GM19455 (cell line): Measurements from ENCODE around the gene GALNT2.

ENCODE experiments used
- ATAC-seq: cut with Tn5 transposase; IDR thresholded peaks from one replicate; pipeline ENCODE4 v1.9.1; 2021; ENCODE audit not compliant: unreplicated experiment

GALNT2 gene

DNA sequence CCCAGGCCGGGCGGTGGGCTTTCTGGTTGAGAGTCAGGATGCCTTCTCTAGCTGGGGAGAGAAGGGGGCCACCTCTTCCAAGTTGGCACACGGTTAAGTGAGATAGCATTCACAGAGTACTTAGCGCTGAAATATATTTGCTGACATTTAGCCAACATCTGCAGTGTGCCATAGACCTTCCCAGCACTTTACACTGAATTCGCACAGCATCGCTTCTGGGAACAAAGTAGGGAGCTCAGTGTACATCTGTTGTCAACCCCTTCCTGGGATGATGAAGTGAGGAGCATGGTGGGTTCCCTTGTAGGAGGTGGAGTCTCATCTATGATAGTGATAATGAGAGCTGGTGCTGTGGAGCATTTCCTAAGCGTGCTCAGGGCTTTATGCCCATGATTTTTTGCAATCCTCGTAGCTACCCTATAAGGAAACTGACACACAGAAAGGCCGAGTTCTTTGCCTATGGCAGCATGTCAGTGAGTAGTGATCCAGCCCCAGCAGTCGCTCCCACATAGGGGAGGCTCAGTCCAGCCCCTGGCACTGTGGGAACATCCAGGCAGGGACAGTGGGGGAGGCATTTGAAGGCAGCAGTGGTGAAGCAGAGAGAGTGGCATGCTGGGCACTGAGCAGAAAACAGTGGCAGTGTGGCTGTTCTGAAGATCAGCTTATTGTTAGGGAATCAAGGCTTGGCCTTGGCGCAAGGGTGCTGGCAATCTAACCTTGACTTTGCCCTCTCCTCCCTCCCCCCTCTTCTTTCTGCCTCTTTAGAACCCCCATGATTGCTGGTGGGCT is 182.8 kb downstream of the GALNT2 start:
- no peak for ATAC-seq

DNA sequence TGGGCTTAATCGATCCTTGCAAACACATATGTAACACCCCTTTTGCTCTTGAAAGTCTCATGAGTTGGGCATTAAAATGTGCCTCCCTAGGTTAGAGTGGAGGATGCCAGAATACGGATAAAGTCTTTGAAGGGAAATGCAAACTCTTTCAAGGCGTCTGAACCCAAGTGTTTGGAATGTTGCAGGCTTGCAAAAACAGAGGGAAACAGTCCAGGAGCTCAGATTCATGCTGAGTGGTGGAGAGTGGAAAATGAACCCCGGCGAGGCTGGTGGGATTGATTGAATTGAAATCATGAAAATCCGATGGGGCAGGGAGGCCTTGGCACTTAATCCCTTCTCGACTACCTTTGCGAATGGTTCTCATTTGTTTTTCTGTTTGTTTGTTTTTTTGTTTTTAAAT is 183.6 kb downstream of the GALNT2 start:
- ATAC-seq = no peak

DNA sequence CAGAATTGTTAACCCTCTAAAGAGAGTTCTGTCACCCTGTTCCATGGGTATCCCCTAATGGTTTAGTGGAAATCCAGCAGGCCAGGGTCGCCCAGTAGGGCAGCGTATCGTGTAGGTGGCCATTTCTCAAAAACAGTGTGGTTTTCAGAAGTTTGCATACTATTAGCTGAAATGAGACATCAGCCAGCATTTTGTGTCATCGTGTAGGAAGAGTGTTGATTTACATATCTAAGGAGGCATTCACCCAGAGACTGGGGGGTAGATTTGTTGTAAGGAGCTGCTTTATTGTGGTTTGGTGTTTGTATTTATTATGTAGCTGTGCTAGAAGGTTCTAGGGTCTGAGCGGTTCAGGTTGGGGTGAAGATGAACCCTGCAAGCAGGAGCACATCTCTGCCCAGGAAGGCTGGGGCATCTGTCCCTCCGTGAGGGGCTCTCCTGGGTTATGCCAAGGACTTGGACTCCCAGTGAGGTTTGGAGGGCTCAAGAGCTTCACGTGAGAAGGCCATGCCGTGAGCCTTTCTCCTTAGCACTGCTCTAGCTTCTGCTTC is 184.7 kb downstream of the GALNT2 start:
- ATAC-seq = peak; percentile 74

DNA sequence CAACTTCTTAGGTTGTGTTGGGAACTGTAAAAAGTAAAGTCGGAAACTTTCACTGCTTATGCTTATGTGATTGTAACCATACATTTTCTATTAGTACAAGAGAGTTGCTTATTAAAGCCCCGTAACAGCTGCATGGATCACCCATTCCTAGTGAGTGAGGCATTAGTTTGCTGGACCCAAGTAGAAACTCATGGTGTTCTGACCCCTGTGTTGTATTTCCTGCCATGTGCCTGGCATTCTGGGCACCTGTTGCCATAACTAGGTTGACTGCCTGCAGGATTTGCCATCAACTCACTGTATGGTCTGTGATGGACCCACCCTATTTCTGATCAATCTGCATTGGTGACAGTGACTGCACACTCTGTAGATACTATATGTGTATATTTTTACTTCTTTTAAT is 186.1 kb downstream of the GALNT2 start:
- no peak for ATAC-seq

DNA sequence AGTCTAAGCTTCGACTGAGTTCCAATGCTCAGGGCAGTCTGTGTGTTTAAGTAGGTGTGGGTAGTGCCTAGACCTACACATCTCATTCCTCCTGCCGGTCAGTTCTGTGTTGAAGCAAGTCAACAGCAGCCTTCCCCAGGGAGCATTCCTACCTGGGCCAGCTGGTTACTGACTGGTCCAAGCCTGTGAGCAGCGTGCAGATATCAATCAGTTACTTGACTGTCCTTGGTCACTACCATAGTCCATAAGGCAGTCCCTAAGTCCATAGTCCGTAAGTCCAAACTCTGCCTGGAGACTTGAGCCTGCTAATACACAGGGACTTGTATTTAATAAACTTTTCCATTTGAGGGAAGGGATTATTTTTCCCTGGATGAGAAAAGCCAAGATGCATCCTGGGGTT is 187.2 kb downstream of the GALNT2 start:
- ATAC-seq = no peak

DNA sequence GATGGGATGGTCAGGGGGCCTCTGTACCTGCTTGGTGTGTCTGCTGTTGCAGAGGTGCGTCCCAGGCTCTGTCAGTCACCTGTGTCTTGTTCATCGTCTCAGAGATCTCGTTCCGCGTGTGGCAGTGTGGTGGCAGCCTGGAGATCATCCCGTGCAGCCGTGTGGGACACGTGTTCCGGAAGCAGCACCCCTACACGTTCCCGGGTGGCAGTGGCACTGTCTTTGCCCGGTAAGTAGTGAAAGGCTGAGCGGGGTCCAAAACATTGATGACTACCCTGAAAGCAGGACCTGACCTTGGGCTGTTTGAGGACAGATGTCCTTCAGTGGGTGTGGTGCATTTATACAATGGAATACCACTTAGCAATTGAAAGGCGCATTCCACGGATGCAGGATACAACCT is 188.1 kb downstream of the GALNT2 start:
- ATAC-seq = no peak

DNA sequence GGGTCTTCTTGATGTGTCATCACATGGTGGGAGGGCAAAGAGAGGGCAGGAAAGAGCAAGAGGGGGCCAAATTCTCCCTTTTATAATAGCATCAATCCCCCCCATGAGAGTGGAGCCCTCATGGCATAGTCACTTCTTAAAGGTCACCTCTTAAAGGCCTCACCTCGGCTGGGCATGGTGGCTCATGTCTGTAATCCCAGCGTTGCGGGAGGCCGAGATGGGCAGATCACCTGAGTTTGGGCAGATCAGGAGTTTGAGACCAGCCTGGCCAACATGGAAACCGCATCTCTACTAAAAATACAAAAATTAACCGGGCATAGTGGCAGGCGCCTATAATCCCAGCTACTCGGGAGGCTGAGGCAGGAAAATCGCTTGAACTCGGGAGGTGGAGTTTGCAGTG is 189.0 kb downstream of the GALNT2 start:
- no peak for ATAC-seq

DNA sequence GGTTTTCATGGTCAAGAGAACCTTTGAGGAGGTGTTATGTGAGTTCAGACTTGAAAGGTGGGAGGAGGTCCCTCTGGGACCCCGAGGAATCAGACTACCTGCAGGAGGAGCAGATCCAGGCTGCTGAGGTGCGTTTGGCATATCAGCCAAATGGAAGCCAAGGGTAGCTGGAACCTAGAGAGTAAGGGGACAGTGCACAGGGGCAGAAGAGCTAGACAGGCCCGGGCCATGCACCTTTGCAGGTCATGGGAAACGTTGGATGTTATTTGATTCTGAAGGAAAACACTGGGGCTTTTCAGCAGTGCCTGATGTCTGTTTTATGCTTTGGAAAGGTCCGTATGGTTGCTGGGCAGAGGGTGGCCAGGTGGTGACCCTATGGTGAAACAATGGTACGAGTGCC is 189.9 kb downstream of the GALNT2 start:
- ATAC-seq = no peak

DNA sequence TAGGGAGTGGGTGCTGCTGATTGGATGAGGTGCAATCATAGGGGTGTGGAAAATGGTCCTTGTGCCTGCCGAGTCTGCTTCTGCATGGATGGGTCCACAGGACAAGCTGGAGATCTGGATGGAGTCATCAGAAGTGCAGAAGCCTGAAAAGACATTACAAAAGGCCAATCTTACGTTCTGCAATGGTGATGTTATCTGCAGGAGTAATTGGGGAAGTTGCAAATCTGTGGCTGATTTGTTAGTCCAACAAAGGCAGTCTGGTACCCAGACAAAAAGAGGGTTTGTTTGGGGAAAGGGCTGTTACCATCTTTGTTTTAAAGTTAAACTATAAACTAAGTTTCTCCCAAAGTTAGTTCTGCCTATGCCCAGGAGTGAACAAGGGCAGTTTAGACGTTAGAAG is 192.6 kb downstream of the GALNT2 start:
- ATAC-seq = no peak

DNA sequence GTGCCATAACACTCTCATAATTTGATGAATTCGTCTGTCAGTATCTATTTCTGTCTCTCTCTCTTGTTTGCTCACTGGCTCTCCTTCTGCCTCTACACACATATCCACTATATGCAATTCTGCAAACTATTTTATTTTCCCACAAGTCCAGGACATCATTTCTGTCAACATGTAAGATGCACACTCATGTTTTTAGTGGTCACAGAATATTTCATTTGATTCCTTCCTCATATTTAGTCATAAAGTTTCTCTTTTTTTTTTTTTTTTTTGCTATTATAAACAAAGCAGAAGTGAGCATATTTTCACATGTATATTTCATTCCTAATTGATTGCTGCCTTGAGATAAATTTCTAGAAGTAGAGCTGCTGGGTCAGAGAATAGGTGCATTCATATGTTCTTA is 193.8 kb downstream of the GALNT2 start:
- no peak for ATAC-seq

DNA sequence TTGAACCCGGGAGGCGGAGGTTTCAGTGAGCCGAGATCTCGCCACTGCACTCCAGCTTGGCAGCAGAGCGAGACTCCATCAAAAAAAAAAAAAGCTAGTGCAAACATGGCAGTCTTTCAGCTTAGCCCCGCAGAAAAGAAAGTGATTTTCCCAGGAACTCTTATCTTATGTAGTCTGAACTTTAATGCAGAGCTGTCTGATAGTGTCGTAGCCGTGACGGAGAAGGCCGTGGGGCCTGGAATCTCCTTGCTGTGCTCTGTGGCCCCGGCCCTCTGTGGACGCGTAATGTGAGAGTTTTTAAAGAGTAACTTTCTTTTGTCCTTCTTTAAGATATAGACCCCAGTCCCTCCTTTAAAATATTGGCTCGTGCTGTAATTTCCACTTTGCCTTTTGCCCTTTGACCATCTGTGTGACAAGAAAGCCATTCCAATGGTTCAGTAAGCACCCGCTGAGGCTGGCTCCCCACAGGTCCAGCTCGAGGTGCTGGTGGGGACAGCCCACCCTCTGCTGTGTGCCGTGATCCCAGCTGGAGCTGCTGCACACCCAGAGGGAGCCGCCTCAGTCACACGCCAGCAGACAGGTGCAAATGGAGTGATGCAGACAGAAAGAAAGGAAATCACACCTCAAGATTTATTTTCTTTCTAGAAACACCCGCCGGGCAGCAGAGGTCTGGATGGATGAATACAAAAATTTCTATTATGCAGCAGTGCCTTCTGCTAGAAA is 195.1 kb downstream of the GALNT2 start:
- ATAC-seq = no peak

DNA sequence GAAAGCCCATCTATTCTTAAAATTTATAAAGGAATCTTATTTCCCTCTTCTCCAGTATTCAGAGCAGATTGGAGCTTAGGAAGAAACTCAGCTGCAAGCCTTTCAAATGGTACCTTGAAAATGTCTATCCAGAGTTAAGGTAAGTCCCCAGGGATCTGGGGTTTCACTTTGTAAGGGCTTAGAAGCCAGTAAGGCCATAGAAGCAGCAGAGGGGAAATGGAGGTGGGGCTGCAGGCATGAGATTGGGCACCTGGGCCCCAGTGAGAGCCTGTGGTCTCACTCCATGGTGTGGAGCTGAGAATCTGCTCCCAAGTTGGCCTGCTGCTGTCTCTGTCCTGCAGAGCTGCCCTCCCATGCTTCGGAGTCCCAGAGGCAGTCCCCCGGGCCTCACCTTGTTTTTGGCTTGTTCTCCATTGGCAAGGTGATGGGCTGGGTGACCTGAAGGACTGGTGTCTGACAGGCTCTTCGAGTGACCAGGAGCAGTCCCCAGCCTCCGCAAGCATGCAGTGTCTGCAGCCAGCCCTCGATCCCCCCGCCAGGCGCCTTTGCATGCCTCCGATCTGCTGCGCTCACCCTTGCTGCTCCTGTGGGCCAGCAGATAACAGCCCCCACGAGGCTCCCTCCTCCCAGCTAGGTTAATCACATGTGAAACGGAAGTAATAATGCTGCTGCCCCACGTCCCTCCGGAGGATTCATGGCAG is 196.0 kb downstream of the GALNT2 start:
- no peak for ATAC-seq

DNA sequence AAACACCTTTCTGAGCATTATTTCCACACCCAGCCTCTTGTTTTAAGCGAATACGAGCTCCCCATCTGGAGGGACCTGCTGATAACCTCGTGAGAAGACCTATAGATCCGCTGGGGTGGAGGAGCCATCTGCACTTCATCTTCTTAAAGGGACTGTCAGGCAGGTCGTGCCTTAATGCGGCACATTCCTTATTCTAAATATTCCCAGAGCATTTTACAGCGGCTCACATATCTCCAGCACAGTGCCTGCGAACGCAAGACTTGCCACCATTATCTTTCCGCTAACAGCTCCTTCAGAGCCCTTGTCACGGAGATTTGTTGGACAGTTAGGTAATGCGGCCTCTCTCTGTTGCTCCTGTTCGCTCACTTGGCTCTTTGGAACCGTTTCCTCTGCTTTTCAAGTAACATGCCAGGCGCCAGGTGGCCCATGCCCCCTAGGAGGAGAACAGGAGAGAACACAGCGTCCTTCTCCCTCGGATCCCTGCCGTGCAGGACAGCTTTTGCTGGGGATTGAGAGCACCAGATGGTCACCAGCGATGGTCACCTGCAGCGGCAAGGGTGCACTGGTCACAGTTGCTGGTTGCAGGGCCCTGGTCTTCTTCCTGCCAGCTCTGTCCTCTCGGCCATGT is 196.6 kb downstream of the GALNT2 start:
- no peak for ATAC-seq

DNA sequence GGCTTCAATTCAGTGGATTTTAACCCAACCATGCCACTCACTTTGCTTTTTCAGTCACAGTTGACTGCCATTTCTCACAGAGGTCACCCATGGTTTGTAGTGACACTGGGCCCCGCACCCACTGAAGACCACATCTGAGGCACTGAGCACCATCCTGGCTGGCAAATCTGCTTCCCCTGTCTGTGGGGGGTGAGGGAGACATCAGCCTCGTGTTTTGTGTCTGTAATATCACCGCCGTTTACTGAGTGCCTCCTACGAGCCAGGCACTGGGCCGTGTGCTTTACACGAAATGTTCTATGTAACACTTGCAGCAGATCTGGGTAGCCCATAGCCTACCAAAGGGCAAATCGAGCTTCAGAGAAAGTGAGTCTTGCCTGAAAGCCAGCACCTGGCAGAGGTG is 197.3 kb downstream of the GALNT2 start:
- ATAC-seq = no peak

DNA sequence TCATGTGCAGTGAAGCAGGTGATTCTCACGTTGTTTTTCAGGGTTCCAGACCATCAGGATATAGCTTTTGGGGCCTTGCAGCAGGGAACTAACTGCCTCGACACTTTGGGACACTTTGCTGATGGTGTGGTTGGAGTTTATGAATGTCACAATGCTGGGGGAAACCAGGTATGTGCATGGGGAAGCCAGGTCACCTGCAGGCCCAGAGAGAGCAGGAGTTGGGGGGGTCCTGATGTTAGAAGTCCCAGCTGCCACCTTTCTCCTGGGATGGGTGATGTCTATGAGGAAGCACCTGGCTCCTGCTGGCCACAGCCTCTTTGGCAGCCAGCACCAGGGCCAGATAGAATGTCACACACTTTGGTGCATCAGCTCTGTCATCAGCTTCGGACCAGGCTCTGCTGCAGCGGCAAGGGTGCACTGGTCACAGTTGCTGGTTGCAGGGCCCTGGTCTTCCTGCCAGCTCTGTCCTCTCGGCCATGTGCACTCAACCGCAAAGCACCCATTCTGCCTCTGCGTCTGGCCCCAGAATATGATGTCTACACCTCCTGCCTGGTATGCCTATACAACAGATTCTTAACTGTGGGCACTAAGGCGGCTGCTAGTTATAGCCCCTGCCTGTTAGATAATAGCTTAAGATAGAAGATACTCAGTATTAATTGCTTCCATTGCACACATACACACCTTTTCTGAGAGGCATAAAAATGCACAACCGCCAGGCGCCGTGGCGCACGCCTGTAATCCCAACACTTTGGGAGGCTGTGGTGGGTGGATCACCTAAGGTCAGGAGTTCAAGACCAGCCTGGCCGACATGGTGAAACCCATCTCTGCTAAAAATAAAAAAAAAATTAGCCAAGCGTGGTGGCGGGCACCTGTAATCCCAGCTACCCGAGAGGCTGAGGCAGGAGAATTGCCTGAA is 198.4 kb downstream of the GALNT2 start:
- ATAC-seq = no peak

DNA sequence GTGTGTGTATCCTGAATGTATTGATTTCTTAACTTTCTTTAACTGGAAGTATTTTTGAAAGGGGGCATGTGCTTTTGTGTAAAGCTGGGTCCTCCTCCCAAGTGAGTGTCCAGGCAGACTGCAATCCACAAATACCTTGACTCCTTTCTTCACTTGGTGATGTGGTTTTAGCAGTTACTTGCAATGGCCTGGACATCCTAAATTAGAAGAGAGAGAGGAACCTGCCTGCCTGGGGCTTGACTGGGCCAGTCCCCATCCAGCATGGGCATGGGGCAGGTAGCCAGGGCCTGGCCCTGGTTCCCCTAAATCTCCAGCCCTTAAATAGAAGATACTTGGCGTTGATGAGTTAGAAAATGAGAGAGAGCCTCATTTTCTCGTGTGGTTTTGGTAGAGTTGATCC is 199.4 kb downstream of the GALNT2 start:
- no peak for ATAC-seq

DNA sequence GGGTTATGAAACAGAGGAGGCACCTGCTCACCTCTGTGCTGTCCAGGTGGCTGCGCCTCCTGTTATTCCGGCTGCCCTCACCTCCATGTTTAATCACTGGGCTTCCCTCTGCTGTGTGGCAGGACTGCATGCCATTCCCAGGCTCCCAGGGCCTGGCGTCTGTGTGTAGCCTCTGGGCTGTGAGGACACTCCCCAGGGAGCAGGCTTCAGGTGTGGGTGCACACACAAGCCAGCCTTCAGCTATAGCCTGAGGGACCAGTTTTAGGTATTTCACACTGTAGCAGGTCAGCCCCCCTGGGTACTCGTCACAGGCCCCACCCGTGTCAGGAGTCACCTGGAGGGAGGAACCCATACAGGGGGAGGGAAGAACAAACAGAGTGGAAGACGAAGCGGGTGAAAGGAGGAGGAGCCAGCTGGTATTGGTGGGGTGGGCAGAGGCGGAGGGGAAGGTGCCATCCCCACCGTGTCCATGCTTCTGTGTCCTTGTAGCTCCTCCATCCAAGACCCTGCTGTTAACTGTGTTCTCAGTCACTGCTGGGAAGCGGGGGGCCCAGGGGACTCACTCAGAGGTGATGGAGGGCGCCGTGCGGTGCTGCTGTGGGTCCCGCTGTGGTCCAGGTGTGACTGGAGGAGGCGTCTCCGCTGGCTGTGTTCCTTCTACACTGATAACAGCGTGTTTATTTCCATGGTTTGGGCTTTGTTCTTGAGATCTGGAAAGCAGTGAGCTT is 200.5 kb downstream of the GALNT2 start:
- no peak for ATAC-seq

DNA sequence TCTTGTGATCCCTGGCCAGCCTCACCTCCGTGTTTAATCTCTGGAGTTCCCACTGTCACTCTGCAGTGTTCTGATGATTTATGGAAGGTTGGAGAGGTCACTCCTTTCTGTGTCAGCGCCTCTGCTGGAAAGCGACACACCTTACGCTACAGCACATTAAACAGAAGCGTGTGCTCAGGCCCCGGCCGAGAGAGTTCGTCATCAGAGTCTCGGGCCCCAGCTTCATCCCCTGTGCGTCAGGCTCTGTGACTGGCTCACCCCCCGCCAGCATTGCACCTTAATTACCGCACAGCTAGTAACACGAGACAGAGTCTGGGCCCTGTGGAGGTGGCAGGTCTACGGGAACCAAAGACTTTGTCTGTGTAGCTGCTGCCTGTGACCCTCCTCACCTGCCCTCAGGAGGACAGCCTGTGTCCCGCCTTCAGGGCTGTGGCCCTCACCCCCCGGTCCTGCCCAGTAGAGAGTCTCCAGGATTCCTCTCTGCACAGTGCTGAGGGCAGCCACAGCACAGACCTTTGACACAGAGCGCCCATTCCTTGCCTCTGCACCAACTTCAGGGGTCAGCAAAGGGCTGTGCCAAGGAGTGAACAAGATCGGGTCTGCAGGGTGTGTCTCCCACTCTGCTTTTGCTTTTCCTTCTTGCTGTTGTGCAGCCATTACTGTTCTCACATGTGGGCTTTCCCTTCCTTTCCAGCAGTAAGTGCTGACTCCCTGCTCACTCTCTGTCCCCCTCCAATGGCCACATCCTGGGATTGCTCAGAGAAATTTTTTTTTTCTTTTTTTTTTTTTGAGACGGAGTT is 201.5 kb downstream of the GALNT2 start:
- ATAC-seq = no peak

DNA sequence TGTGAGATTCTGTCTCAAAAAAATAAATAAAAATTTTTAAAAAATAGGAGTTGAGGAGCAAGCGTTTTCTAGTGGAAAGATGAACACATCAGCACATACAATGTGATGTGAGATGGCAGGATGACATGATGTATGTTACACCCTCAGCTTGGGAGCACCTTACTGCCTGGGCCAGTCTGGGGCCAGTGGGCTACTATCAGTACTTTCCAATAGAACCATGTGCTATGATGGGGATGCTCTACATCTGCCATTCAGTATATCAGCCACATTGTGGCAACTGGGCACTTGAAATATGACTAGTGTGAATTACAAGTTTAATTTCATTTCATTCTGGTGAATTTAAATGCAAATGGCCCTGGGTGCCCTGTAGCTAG is 203.1 kb downstream of the GALNT2 start:
- no peak for ATAC-seq
